Measurements from ENCODE around the gene SETD1B. TPM values are rescaled to one million over a fixed set of nuclear protein-coding genes. Genes with fewer than 3 reads are reported as not detected.

The SETD1B gene
- total RNA-seq, 2 donors from 2014 or later = 14.7 to 23.4 TPM

GRCh38 chr12:121797937-121798786, 5.6 kb upstream of the SETD1B start:
- H3K4me1 Mint-ChIP-seq = peaks cover 24% of the 10 kb centered on the region
- H3K27me3 Mint-ChIP-seq = no peaks in the 10 kb centered on the region
- peak overlapping the region; percentile 84 for H3K4me3 Mint-ChIP-seq
- H3K9me3 Mint-ChIP-seq = no peaks in the 10 kb centered on the region
- H3K27ac Mint-ChIP-seq = peak overlapping the region; percentile 78
- ATAC-seq (replicated peaks) = no peak
- peaks cover 73% of the 10 kb centered on the region for H3K36me3 Mint-ChIP-seq (ENCODE audit: low read depth)

DNA sequence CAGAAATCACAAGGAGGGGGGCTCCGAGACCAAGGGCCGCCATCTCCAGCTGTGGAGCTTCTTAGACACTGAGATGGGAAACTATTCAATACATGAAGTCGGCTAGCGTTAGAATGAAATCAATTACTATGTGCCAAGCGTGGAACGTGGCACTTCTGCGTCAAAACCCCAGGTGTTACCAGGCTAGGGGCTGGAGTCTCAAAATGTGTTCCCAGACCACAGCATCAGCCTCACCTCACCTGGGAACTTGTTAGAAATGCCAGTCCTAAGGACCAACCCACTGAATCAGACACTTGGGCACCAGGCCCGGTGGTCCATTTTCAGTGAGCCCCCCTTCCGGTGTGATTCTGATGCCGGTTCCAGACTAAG, 5.0 kb upstream of the SETD1B start:
- no peak for ATAC-seq (replicated peaks)
- H3K9me3 Mint-ChIP-seq = no peaks in the 10 kb centered on the region
- peaks cover 76% of the 10 kb centered on the region for H3K36me3 Mint-ChIP-seq (ENCODE audit: low read depth)
- H3K27me3 Mint-ChIP-seq = no peaks in the 10 kb centered on the region
- peak overlapping the region; percentile 84 for H3K4me3 Mint-ChIP-seq
- H3K27ac Mint-ChIP-seq = peak overlapping the region; percentile 78
- peaks cover 24% of the 10 kb centered on the region for H3K4me1 Mint-ChIP-seq

GRCh38 chr12:121799156-121799841, 4.5 kb upstream of the SETD1B start:
- peaks cover 76% of the 10 kb centered on the region for H3K36me3 Mint-ChIP-seq (ENCODE audit: low read depth)
- H3K27ac Mint-ChIP-seq = peak overlapping the region; percentile 78
- ATAC-seq (replicated peaks) = peak; percentile 8
- peaks cover 23% of the 10 kb centered on the region for H3K4me1 Mint-ChIP-seq
- H3K4me3 Mint-ChIP-seq = peak overlapping the region; percentile 84
- H3K27me3 Mint-ChIP-seq = no peaks in the 10 kb centered on the region
- no peaks in the 10 kb centered on the region for H3K9me3 Mint-ChIP-seq

- H3K36me3 Mint-ChIP-seq (ENCODE audit: low read depth) = peaks cover 72% of the 10 kb centered on the region
- H3K27ac Mint-ChIP-seq = peak overlapping the region; percentile 78
Measured at GRCh38 chr12:121799842-121800693, 3.7 kb upstream of the SETD1B start.

DNA sequence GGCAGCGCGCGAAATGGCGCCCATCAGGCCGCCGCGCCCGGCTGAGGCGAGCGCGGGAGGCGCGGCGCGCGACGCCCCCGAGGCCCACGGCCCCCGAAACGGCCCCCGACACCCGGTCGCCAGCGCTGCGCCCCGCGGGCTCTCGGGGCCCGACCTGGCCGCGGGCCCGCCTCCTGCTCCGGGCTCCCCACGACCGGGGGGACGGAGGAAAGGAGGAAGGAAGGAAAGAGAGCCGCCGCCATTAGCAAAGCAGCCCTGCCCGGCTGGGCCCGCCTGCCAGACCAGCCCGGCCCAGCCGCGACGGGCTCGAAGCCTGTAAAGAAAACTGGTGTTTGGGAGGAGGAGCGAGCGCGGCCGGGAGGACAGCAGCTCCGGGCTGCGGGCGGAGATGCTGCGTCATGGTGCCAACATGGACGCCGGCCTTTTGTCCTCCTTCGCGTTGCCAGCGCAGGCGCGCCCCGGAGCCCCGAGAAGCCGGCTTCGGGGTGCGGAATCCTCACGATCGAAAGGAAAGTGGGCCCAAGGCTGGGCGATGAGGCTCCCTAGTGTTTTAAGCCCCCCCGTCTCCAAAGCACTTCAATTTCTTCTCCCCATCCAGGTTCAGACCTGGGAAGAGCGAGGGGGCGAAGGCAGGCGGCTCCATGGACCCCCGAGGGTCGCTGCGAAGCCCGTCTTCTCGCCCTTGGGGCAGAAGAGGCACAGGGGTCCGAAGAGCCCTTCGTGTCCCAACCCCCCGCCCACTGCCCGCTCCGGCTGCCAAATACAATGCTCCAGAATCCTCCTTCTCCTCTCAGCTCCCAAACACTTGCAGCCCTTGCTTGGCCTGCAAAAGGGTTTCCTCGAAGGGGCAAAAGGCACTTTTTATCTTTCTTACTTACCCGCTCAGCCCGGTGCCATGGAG, 2.9 kb upstream of the SETD1B start:
- Mint-ChIP-seq H3K27me3 (no peaks in the 10 kb centered on the region), H3K27ac (peak overlapping the region; percentile 96), H3K36me3 (ENCODE audit: low read depth) (peaks cover 74% of the 10 kb centered on the region), H3K9me3 (no peaks in the 10 kb centered on the region), H3K4me3 (peak overlapping the region; percentile 92), H3K4me1 (peaks cover 11% of the 10 kb centered on the region)
- peak; percentile 20 for ATAC-seq (replicated peaks)

More at GRCh38 chr12:121799842-121800693, 3.7 kb upstream of the SETD1B start:
- Mint-ChIP-seq H3K4me3 (peak overlapping the region; percentile 84), H3K9me3 (no peaks in the 10 kb centered on the region), H3K4me1 (peaks cover 15% of the 10 kb centered on the region), H3K27me3 (no peaks in the 10 kb centered on the region)
- peak; percentile 61 for ATAC-seq (replicated peaks)

GRCh38 chr12:121801595-121802484, 2.0 kb upstream of the SETD1B start:
- ATAC-seq (replicated peaks) = no peak
- peaks cover 17% of the 10 kb centered on the region for H3K4me1 Mint-ChIP-seq
- H3K36me3 Mint-ChIP-seq (ENCODE audit: low read depth) = peaks cover 77% of the 10 kb centered on the region
- H3K27me3 Mint-ChIP-seq = no peaks in the 10 kb centered on the region
- peak overlapping the region; percentile 96 for H3K27ac Mint-ChIP-seq
- peak overlapping the region; percentile 92 for H3K4me3 Mint-ChIP-seq
- H3K9me3 Mint-ChIP-seq = no peaks in the 10 kb centered on the region

DNA sequence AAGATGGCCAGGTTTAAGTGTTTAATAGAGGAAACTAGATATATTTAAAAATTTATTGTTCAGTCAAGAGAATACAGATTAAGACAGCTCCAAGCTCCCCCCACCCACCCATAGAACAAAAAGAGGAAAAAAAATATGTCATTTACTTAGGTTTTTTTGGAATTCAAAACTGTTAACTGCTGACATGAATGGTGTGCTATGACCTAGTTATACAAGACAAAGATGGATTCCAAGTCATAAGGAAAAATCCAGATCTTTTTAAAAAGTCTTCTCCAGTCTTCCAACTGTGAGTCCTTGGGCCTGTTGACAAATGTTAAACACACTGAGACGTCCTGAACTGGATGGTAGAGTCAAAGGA, 1.3 kb upstream of the SETD1B start:
- Mint-ChIP-seq H3K9me3 (no peaks in the 10 kb centered on the region), H3K27ac (peak overlapping the region; percentile 96), H3K4me3 (peak overlapping the region; percentile 92), H3K27me3 (no peaks in the 10 kb centered on the region), H3K4me1 (peaks cover 15% of the 10 kb centered on the region), H3K36me3 (ENCODE audit: low read depth) (peaks cover 79% of the 10 kb centered on the region)
- ATAC-seq (replicated peaks) = no peak

GRCh38 chr12:121802843-121803698, 738 bp upstream of the SETD1B start:
- peak; percentile 61 for ATAC-seq (replicated peaks)
- Mint-ChIP-seq H3K36me3 (ENCODE audit: low read depth) (peaks cover 75% of the 10 kb centered on the region), H3K27ac (peak overlapping the region; percentile 96), H3K4me3 (peak overlapping the region; percentile 92), H3K4me1 (peaks cover 12% of the 10 kb centered on the region), H3K27me3 (no peaks in the 10 kb centered on the region), H3K9me3 (no peaks in the 10 kb centered on the region)

GRCh38 chr12:121804417-121805111, 755 bp downstream of the SETD1B start:
- no peak for ATAC-seq (replicated peaks)
- H3K4me3 Mint-ChIP-seq = peak overlapping the region; percentile 89
- H3K9me3 Mint-ChIP-seq = no peaks in the 10 kb centered on the region
- H3K27me3 Mint-ChIP-seq = no peaks in the 10 kb centered on the region
- H3K36me3 Mint-ChIP-seq (ENCODE audit: low read depth) = peaks cover 75% of the 10 kb centered on the region
- H3K4me1 Mint-ChIP-seq = peaks cover 6% of the 10 kb centered on the region
- peak overlapping the region; percentile 85 for H3K27ac Mint-ChIP-seq

DNA sequence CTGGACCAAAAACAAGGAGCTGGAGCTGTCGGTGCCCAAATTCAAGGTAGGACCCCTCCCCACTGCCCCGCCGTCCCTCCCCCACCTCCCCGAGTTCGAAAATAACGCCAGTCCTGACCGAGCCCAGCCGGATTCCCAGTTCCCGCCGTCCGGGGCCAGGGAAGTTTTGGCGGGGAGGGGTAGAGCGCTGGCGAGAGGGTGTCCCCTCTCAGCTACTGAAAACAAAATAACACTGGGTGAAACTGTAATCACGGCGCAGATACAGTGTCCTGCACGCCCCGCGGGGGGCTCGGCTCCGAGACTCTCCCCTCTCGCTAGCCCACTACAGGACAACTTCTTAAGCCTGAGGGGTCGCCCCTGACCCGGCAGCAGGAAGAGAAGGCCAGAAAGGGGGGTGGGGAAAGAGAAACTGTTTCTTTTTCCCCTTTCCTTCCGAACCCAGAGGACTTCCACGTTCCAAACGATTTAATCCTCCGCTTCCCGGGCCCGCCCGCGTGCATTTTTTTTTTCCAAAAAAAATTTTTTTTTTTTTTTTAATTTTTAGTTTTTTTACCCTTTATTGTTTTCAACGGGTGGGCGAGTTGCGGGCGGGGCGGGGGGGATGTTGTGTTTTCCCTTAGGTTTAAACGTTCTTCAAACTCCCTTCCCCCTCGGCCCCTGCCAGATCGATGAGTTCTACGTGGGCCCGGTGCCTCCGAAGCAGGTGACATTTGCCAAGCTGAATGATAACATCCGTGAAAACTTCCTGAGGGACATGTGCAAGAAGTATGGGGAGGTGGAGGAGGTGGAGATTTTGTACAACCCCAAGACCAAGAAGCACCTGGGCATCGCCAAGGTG, 1.6 kb downstream of the SETD1B start:
- H3K9me3 Mint-ChIP-seq = no peaks in the 10 kb centered on the region
- H3K27me3 Mint-ChIP-seq = no peaks in the 10 kb centered on the region
- H3K36me3 Mint-ChIP-seq (ENCODE audit: low read depth) = peaks cover 76% of the 10 kb centered on the region
- no peak for ATAC-seq (replicated peaks)
- peak overlapping the region; percentile 85 for H3K27ac Mint-ChIP-seq
- peak overlapping the region; percentile 89 for H3K4me3 Mint-ChIP-seq
- H3K4me1 Mint-ChIP-seq = peaks cover 6% of the 10 kb centered on the region

- H3K4me3 Mint-ChIP-seq = peak overlapping the region; percentile 89
- ATAC-seq (replicated peaks) = no peak
- H3K9me3 Mint-ChIP-seq = no peaks in the 10 kb centered on the region
- H3K4me1 Mint-ChIP-seq = peaks cover 10% of the 10 kb centered on the region
- no peaks in the 10 kb centered on the region for H3K27me3 Mint-ChIP-seq
- H3K27ac Mint-ChIP-seq = peak overlapping the region; percentile 80
- peaks cover 78% of the 10 kb centered on the region for H3K36me3 Mint-ChIP-seq (ENCODE audit: low read depth)
Measured at GRCh38 chr12:121806009-121806545, 2.3 kb downstream of the SETD1B start.

All from activated T-helper 17 cell treated with anti-CD3 and anti-CD28 coated beads, Interleukin-2, amount 50 U/mL, for 72 hours (primary cell).